D341Med (cell line): Measurements from ENCODE around the gene VWCE.

Experiments
- DNase-seq: peaks from one replicate; pipeline ENCODE4 v3.0.0; 2012; ENCODE audit warnings: low spot score

Gene VWCE

DNA sequence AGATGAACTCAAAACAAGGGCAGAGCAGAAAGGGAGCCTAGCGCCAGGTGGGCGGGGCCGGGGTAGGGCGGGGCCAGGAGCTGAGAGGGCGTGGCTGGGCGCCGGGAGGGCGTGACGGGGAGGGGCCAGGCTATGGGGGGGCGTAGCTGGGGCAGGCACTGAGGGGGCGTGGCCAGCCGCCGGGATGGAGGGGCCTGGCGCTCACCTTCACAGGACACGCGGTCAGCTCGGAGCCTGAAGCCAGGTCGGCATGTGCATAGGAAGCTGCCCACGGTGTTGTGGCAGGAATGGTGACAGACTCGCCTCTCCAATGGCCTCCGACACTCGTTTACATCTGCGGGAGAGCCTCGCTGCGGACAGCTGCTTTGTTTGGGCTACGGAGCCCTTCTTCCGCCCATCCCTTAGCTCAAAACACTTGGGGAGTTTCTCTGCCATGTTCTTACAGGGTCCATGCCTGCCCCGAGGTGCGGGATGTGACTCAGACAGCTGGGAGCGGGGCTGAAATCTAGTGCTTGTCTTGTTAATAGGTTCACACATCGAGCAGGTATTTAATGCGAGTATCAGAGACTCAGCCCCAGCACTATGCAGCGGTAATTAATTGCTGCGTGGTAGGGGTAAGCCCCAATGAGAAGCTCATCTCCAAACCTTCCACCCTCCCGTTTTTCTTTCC is 13.4 kb downstream of the VWCE start:
- peak; percentile 61 for DNase-seq

DNA sequence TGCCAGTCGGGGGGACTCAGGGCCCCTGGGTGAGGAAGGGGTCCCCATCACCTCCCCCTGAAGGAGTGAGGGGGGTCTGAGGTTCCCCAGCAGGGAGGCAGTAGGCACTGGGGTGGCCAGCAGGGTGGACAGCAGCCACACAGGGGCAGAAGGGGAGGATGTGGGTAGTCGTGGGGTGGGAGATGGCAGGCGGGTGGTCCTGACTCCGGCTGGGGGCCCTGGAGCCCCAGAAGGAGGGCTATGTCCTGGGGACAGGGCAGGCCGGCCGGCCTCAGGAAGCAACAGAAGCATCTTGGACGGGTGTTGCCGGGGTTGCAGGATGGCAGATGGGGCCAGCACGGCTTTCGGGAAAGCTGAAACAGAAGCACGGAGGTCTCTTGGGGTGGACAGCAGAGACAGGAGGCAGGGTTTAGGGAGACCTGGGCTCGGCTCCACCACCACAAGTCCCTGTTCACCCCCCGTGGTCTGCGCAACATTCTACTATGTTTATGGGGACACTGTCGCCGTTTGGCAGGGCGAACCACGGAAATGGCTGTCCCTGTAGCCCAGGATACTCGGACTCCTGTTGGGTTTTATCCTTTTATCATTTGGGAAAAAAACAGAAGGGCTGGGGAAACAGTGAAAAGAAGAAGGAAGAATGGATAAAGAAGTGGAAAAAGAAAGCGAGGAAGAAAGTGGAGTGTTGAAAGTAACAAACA is 14.1 kb downstream of the VWCE start:
- no peak for DNase-seq

DNA sequence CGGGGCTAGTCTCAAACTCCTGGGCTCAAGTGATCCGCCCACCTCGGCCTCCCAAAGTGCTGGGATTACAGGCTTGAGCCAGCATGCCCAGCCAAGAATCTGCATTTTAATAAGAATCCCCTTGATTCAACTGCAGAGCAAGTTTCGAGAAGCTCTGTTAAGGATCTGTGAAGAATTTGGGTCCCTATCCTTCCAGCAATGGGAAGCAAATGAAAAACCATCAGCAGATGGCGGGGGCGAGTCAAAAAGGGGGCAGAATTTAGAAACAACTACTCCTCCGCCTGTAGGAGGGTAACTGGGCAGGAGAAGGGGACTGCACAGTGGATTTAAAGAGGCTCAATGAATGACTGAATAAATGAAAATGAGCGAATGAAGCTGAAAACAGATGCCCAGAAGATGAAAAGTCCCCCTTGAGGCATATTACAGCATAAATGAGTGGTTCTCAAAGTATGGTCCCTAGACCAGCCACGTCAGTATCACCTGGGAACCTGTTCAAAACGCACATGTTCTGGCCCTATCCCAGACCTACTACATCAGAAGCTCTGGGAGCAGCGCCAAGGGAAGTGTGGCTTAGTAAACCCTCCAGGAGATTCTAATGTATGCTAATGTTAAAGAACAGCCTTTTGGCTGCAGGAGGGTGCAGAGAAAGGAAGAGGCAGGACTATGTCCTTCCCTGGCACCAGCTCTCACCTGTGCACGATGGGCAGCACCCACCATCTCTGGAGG is 15.0 kb downstream of the VWCE start:
- no peak for DNase-seq

DNA sequence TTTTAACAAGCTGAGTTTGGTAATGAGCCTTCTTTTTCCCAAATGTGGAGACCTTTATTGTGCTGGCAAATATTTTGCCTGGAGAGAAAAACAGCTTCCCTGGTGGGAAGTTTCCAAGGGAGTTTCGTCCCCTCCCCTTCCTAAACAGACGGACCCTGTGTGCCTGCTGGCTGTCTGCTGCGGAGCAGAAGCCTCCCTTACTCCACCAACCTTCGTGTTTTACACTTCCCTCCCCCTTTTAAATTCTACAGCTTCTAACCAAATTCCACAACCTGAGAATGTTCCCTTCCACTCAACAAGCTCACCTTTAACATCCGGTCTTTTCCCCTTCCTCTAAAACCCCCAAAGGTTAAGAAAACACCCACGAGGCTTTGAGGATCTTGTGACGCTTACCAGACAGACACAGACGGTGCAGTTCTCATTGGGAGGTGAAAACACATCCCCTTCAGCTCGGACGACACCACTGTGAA is 17.1 kb downstream of the VWCE start:
- no peak for DNase-seq

DNA sequence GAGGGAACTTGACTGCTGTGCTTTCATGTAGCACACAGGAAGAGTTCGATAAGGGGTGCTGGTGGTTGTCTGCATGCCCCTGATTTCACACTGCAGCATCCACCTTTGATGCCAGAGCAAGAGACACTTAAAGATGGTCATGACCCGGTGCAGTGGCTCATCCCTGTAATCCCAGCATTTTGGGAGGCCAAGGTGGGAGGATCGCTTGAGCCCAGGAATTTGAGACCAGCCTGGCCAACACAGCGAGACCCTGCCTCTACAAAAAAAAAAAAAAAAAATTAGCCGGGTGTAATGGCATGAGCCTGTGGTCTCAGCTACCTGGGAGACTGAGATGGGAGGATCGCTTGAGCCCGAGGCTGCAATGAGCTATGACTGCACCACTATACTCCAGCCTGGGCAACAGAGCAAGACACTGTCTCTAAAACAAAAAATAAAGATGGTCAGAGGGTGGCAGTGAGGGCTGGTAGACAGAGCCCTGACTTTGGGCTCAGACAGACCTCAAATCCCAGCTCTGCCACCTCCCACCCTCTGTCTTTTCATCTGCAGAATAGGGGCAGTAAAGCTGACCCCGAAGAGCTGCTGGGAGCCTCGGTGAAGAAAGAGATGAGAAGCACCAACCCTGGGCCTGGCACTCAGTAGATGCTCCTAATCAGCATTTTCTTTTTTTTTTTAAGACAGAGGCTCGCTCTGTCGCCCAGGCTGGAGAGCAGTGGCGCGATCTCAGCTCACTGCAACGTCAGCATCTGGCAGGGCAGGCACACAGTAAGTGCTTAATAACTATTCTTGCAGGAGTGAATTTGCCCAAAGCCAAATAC is 17.7 kb downstream of the VWCE start:
- DNase-seq, result no peak

DNA sequence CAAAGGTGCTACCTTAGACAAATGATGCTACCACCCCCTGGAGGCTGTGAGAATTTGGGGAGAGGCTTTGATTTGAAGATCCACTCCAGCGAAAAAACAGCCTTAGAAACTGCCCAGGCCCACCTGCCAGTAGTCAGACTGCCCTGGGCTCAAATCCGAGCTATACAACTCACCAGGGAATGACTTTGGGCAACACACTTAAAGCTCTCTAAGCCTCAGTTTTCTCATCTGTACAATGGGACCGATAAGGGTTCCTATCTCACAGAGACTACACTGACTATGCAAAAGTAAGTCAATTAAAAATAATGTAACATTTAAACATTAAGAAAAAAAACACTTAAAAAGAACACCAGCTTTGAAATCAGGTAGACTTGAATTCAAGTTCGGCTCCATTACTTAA is 19.9 kb downstream of the VWCE start:
- DNase-seq, result no peak

DNA sequence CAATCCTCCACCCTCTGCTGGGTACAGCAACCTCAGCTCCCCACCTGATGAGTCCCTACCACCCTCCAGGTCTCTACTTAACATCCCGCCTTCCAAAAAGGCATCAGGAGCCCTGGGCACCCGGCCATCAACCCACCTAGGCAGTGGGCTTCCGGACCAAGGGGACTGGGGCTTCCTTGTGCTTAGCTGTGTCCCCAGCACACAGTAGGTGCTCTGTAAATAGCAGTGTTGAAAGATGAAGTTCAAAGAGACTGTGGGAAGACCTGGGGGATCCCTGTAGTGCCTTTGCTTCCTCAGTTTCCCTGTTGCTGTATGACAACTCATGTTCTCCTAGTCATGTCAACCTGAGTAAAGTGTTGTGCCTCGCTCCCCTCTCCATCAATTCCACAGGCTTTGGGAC is 21.0 kb downstream of the VWCE start:
- no peak for DNase-seq

DNA sequence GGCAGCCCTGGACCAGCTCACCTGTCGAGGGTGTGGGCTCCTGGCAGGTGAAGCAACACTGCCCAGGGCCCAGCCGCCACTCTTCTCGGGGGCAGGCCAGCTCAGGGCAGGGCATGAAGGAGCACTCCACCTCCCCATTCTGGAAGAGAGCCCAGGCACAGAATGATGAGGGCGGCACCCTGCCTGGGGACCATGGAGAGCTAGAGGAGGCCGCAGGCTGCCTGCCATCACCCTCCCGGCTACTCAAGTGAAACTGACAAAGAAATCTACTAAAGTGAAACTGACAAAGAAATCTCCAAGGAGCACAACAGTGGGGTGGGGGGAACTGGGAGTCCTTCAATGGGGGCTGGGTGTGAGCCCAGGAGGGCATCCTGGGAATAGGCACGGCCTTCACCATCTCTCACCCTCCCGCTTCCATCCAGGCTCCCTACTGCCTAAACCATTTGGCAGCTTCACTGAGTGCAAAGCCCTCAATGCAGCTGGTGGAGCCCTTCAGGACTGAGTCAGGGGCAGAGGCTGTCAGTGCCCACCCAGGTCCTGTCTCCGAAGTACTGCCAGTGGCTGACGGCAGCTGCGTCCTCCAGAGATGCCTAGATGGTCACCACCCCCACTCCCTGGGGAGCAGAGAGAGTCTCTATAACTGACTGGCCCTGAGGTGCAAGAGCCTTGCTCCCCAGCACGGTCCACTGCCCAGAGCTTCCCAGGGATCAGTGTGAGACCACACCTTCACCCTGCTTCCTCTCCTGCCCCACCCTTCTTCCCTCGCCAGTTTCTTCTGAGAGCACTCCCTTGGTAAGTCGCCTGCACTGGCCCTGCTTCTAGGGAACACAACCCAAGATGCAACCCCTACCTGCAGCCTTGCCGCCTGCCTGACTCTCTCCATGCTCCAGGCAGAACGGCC is 21.7 kb downstream of the VWCE start:
- no peak for DNase-seq

DNA sequence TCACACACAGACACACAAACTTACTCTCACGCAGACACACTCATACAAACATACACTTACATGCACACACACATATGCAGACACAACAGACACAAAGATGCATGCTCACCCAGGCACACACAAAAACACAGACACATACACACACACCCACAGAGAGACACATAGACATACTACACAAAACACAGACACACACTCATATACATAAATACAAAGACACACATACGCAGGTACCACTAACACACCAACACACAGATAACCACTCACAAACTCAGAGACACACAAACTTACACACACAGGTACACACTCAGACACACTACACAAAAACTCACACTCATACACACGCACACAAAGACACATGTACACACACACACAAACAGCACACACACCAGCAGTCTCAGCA is 22.4 kb downstream of the VWCE start:
- DNase-seq, result no peak

DNA sequence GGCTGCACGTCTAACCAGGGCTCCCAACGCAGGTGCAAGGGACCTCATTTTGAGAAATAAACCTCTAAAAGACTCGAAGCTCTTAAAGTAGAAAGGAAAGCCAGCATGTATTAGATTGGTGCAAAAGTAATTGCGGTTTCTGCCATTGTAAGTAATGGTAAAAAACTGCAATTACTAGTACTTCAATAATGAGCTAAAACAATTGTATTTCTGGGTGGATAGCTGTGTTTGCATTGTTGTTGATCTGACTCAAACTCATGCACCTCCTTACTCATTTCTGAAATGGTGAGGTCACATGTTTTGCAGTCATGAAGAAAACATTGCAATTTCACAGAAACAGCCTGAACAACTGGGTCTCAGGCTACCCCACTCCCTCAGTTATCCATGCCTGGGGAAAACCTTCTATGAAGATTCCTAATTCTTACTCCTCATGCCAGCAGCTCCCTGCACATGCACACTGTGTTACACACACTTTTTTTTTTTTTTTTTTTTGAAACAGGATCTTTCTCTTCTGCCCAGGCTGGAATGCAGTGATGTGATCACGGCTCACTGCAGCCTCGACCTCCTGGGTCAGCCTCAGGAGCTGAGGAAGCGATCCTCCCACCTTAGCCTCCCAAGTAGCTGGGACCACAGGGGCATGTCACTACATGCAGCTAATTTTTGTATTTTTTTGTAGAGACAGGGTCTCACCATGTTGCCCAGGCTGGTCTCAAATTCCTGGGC is 24.6 kb downstream of the VWCE start:
- DNase-seq, result no peak

DNA sequence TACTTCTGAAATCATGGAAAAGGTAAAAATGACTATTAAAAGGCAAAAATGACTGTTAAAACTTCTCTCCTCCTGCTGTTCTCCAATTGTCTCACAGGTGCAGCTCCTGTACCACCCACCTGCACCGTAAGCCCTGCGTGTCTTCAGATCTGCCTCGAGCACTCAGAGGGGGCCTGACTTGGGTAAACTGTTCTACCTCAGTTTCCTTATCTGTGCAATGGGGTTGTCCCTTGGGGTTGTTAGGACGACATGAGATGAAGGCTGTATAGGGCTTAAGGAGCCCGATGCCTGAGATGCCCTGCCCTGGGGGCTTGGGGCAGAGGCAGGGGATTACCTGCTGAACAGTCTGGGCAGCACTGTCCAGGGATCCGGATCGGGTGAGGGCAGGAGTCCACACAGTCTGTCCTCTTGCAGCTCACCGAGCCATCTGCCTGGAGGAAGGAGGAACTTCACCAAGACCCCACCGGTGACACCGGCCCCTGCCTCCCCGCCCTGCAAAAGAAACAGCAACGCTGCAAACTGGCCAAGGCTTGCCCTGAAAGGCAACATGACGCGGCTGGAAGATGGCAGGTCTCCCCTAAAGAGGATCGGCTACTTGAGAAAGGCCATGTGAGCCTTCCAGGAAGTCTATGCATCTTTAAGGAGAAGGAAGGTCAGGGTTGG is 26.4 kb downstream of the VWCE start:
- DNase-seq, result no peak

DNA sequence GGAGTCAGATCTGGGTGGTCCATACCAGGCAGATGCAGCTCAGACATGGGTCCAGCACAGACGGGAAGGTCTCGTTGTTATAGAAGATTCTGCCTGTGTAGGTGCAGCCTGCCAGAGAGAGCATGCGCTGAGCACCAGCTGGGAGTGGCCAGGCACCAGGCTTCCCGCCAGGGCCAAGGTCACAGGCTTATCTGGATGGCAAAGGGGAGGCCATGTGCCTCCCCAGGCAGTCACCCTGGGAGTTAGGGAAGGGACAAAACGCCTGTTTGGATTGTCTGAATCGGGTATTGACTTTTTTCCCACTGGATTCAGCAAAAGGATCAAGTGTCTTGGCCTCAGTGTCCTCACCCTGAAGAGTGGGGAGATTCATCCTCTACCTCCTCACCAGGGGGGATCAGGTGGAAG is 27.7 kb downstream of the VWCE start:
- DNase-seq, result no peak

DNA sequence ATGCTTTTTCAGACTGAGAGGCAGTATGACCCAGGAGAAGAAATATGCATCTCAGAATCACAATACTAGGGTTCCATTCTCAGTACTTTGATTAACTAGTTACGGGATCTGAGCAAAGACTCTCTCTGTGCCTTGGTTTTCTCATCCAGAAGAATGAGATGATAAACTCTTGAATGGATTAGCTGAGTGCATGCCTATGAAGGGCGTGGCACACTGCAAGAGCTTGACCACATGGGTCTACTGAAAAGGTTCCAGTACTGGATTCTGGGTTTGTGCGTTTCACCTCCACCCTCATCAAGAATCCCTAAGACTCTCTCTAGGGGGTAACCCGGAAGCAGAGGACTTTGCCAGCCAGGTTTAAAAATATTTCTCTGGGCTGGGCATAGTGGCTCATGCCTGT is 28.5 kb downstream of the VWCE start:
- no peak for DNase-seq

DNA sequence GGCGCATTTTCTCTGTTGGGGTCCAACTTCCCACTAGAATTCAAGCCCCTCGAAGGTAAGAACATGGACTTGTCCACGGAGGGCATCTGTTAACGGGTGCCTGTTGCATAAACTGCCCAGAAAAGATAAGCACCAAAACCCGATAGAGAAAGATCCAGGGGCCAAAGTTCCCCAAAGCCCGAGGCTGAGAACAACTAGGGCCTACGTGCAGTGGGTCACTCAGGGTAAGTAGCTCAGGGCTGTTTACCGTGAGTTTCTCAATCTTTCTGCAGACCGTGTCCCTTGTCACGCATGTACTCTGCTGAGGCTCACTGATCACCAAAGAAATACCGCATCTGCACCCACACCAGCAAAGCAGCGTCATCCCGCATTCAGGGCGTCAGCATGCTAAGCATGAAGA is 29.8 kb downstream of the VWCE start:
- DNase-seq, result no peak

DNA sequence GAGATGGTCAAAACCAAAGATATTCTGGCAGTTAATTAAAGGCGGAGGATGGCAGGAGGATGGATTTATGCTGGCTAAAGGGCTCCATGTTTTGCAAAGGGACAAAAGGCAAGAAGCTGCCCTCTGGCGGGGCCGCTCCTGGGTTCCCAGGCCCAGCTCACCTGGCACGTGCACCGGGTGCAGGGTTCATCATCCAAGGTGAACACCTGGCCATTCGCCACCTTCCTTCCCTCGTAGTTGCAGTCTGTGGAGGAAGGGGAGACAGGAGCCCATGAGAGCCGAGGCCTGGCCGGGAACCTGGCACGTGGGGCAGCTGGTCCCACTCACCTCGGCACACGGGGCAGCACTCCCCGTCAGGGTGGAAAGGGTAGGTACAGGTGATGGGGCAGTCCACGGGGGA is 30.3 kb downstream of the VWCE start:
- no peak for DNase-seq

DNA sequence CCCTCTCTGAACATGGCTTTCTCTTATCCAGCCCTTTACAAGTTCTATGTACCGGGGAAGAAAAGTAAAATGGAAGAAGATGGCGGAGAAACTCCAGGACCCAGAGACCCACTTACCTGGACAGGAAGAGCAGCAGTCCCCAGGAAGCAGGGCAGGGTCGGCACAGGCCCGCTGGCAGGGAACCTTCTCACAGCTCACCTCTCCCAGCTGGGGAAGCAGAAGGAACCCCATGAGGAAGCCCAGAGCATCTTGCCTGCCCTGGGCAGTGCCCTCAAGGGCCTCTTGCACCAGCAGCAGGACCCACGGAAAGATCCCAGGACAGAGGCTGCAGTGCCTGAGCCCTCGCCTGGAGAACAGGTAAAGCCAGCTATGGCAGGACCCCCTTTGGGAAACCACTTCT is 30.7 kb downstream of the VWCE start:
- no peak for DNase-seq

DNA sequence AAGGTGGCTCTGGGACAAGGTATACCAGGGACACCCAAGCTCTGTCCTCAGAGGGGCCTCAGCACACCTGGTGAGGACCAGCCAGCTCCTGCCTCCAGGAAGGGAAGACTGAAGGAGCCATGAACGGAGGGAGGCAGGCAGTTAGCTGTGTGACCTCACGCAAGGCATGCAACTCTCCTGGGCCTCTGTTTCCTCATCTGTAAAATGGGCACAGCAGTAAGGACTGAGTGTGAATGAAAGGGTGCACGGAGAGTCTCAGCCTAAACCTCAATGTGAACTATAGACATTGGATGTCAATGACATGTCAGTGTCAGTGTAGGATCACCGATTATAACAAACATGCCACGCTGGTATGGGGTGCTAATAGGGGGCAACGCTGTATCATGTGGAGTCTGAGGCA is 35.8 kb downstream of the VWCE start:
- DNase-seq, result no peak

DNA sequence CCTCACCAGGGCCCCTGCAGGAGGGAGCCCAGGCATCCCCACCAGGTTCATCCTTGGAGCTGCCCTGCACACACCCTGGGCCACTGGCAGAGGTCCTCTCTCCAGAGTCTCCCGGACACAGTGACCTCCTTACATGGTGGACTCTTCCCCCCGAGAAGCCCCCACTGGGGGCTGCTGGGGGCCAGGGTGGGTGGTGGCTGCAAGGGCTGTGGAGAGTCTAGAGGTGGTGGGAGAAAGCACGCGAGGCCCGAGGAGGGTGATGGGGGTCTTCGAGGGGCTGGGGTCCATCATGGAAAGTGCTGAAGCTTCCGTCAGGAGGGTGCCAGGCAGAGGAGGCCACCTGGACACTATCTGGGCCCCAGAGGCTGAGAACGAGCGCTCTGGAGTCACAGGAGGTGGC is 36.6 kb downstream of the VWCE start:
- DNase-seq, result no peak

DNA sequence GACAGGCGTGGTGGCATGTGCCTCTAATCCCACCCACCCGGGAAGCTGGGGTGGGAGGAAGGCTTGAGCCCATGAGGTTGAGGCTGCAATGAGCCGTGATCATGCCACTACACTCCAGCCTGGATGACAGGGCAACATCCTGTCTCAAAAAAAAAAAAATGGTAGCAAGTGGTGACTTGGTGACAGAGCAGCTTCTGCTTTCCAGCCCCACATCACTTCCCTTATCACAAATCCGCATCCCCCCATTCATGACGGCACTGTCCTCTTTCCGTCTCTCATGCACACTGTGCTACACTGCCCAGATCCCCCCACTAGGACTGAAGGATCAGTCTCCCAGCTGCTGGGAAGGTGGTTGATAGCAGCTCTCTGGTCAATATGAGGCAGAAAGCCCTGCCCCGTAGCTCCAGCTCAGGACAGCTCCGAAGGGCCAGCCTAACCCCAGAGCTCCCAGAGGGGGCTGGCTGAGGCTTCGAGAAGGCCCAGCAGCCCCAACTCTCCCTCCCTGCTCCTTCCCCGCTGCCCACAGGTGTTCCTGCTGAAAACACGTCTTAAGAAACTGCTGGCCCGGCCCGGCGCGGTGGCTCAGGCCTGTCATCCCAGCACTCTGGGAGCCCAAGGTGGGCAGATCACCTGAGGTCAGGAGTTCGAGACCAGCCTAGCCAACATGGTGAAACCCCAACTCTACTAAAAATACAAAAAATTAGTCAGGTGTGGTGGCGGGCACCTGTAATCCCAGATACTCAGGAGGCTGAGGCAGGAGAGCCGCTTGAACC is 38.2 kb downstream of the VWCE start:
- no peak for DNase-seq
